Measurements from ENCODE around the gene CHRNB4. TPM values are rescaled to one million over a fixed set of nuclear protein-coding genes. Genes with fewer than 3 reads are reported as not detected.

CHRNB4 gene
- total RNA-seq, 2 donors from 2014 or later, result 0.22 to 0.70 TPM

DNA sequence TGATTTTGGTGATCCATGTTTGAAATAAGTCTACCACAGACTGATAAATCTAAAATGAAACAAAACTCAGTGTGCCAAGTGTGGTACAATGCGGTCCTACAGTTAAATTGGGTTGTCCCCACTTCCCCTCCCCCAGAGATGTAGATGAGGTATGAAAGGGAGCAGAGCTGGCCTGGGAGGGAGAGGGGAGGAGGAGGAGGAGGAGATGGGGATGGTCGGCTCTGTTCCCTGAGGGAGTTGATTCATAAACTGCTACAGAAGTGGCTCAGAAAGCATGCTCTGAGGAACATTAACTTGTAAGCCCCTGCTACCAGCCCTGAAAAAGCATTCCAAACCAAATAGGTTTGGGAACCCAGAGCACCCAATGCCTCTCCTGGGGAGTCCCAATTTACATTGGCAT, 28.0 kb upstream of the CHRNB4 start:
- Histone ChIP-seq H3K9me3 (ENCODE audit: control insufficient read depth, low read length) (no peaks in the 10 kb centered on the region), H3K36me3 (ENCODE audit: control insufficient read depth, insufficient read depth, low read length) (no peaks in the 10 kb centered on the region), H3K27me3 (ENCODE audit: control insufficient read depth, insufficient read depth, low read length, poor library complexity, severe bottlenecking) (no peaks in the 10 kb centered on the region), H3K4me1 (ENCODE audit: control insufficient read depth, insufficient read depth, low read length) (peaks cover 9% of the 10 kb centered on the region), H3K9ac (ENCODE audit: extremely low read depth, low read length, poor library complexity, severe bottlenecking) (no peak overlapping the region), H3K27ac (ENCODE audit: low read depth, low read length) (no peak overlapping the region), H3K4me3 (ENCODE audit: low read length) (no peak overlapping the region)
- Mint-ChIP-seq H3K27me3 (ENCODE audit: insufficient read depth) (peaks cover 14% of the 10 kb centered on the region), H3K36me3 (ENCODE audit: low read depth) (no peaks in the 10 kb centered on the region), H3K4me3 (no peak overlapping the region), H3K4me1 (peaks cover 22% of the 10 kb centered on the region), H3K27ac (no peak overlapping the region), H3K9me3 (peaks cover 3% of the 10 kb centered on the region)
- no peak for DNase-seq
- TF ChIP-seq CTCF (conservative IDR thresholded peaks at IDR 0.05), result no peak
- WGBS, 2 experiments (ENCODE audit: insufficient coverage in 1 of 2, insufficient read length in 1 of 2), result 85 to 100% methylated on average over 1 to 2 of the region's 2 CpGs

DNA sequence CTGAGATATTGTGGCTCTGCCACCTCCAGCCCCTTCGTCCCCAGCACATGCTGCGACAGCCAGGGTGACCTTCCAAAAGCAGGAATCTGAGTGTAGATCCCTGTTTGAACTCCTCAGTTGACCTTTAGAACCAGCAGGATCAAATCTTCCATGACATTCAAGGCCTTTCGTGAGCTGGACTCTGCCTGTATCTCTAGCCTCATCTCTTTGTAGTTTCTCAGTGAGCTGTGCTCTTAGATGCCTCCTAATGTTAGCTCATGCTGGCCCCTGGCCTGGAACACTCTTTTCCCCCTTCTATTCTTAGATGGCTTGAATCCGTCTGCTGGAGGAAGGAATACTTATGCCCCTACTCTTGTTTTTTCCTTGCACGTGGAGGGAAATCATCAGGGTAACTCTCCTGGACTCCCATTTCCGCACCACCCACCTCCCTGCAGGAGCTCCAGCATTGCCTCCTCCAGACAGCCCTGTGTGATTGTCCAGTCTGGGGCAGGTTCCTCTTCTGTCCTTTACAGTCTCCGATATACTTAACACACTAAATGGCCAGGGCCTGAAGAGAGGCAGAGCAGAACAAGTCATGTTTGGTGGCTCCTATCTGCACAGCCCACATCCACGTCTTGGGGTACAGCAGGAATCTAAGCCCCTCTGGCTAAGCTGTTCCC, 26.7 kb upstream of the CHRNB4 start:
- H3K4me3 ChIP-seq (ENCODE audit: low read length), result no peak overlapping the region
- H3K4me3 Mint-ChIP-seq, result no peak overlapping the region

DNA sequence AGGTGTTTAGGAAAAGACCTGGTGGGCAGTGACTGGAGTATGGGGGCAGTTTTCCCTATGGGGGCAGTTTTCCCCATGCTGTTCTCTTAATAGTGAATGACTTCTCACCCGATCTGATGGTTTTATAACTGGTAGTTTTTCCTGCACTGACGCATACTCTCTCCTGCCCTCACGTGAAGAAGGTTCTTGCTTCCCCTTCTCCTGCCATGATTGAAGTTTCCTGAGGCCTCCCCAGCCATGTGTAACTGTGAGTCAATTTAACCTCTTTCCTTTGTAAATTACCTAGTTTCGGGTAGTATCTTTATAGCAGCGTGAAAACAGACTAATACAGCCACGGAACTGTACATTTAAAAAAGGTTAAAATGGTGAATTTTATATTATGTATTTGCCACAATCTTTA, 25.0 kb upstream of the CHRNB4 start:
- H3K36me3 ChIP-seq (ENCODE audit: control insufficient read depth, insufficient read depth, low read length), result no peaks in the 10 kb centered on the region
- peaks cover 2% of the 10 kb centered on the region for H3K4me1 Mint-ChIP-seq
- peaks cover 14% of the 10 kb centered on the region for H3K27me3 Mint-ChIP-seq (ENCODE audit: insufficient read depth)
- H3K27ac ChIP-seq (ENCODE audit: low read depth, low read length), result no peak overlapping the region
- H3K4me3 ChIP-seq (ENCODE audit: low read length), result no peak overlapping the region
- WGBS, 2 experiments (ENCODE audit: insufficient coverage in 1 of 2, insufficient read length in 1 of 2), result 83 to 92% methylated on average over 1 to 6 of the region's 6 CpGs
- no peaks in the 10 kb centered on the region for H3K36me3 Mint-ChIP-seq (ENCODE audit: low read depth)
- H3K9ac ChIP-seq (ENCODE audit: extremely low read depth, low read length, poor library complexity, severe bottlenecking), result no peak overlapping the region
- H3K9me3 Mint-ChIP-seq, result no peaks in the 10 kb centered on the region
- H3K27me3 ChIP-seq (ENCODE audit: control insufficient read depth, insufficient read depth, low read length, poor library complexity, severe bottlenecking), result no peaks in the 10 kb centered on the region
- no peak for TF ChIP-seq CTCF (conservative IDR thresholded peaks at IDR 0.05)
- no peak overlapping the region for H3K27ac Mint-ChIP-seq
- no peak overlapping the region for H3K4me3 Mint-ChIP-seq
- DNase-seq, result no peak
- no peaks in the 10 kb centered on the region for H3K4me1 ChIP-seq (ENCODE audit: control insufficient read depth, insufficient read depth, low read length)
- H3K9me3 ChIP-seq (ENCODE audit: control insufficient read depth, low read length), result no peaks in the 10 kb centered on the region

More for the DNA sequence above, 26.7 kb upstream of the CHRNB4 start:
- Histone ChIP-seq H3K36me3 (ENCODE audit: control insufficient read depth, insufficient read depth, low read length) (no peaks in the 10 kb centered on the region), H3K9ac (ENCODE audit: extremely low read depth, low read length, poor library complexity, severe bottlenecking) (no peak overlapping the region), H3K4me1 (ENCODE audit: control insufficient read depth, insufficient read depth, low read length) (peaks cover 9% of the 10 kb centered on the region), H3K27ac (ENCODE audit: low read depth, low read length) (no peak overlapping the region), H3K27me3 (ENCODE audit: control insufficient read depth, insufficient read depth, low read length, poor library complexity, severe bottlenecking) (no peaks in the 10 kb centered on the region), H3K9me3 (ENCODE audit: control insufficient read depth, low read length) (no peaks in the 10 kb centered on the region)
- no peak for TF ChIP-seq CTCF (conservative IDR thresholded peaks at IDR 0.05)
- peaks cover 14% of the 10 kb centered on the region for H3K27me3 Mint-ChIP-seq (ENCODE audit: insufficient read depth)
- no peaks in the 10 kb centered on the region for H3K36me3 Mint-ChIP-seq (ENCODE audit: low read depth)
- no peak for DNase-seq
- H3K27ac Mint-ChIP-seq, result no peak overlapping the region
- no peaks in the 10 kb centered on the region for H3K9me3 Mint-ChIP-seq
- peaks cover 18% of the 10 kb centered on the region for H3K4me1 Mint-ChIP-seq
- WGBS, 2 experiments (ENCODE audit: insufficient coverage in 1 of 2, insufficient read length in 1 of 2), result 91 to 92% methylated on average over 8 of the region's 8 CpGs

All from endodermal cell (in vitro differentiated cells).